GM23338 (cell line): ENCODE measurements around the gene RNF207. TPM values are rescaled to one million over a fixed set of nuclear protein-coding genes. Genes with fewer than 3 reads are reported as not detected.

ENCODE experiments used
- ATAC-seq: fragments of 200-7000 bp; cut with Tn5 transposase; 3 replicates; pipeline ENCODE4 v1.9.1; 2020
- DNase-seq: peaks from one replicate; pipeline ENCODE4 v3.0.0-alpha.2; 2015; ENCODE audit warnings: low spot score
- H2AFZ ChIP-seq: fragments of 200-600 bp; sonication (generic); 2 replicates; pipeline ENCODE4 v1.8.0; 2016; ENCODE audit warnings: antibody characterized with exemption, mild to moderate bottlenecking, moderate library complexity
- H3F3A ChIP-seq: fragments of 200-600 bp; sonication (generic); replicated peaks from 2 replicates; pipeline ENCODE4 v1.8.0; 2017; ENCODE audit warnings: antibody characterized with exemption, mixed run types, low read depth
- H3K27ac ChIP-seq: fragments of 200-600 bp; sonication (generic); 2 replicates; pipeline ENCODE4 v1.6.1; 2016; ENCODE audit warnings: low read depth
- H3K27me3 ChIP-seq: fragments of 200-600 bp; sonication (generic); 2 replicates; pipeline ENCODE4 v1.8.0; 2016; ENCODE audit warnings: mild to moderate bottlenecking, mixed run types, moderate library complexity; ENCODE audit not compliant: insufficient read depth
- H3K36me3 ChIP-seq: fragments of 200-600 bp; sonication (generic); 2 replicates; pipeline ENCODE4 v1.8.0; 2016; ENCODE audit warnings: mild to moderate bottlenecking; ENCODE audit not compliant: insufficient read depth
- H3K4me1 ChIP-seq: fragments of 200-600 bp; sonication (generic); 2 replicates; pipeline ENCODE4 v1.8.0; 2016; ENCODE audit warnings: mild to moderate bottlenecking, moderate library complexity; ENCODE audit not compliant: insufficient read depth
- H3K4me2 ChIP-seq: fragments of 200-600 bp; sonication (generic); 2 replicates; pipeline ENCODE4 v1.7.1; 2017; ENCODE audit warnings: mixed run types
- H3K4me3 ChIP-seq: fragments of 200-600 bp; sonication (generic); 2 replicates; pipeline ENCODE4 v1.6.1; 2016; ENCODE audit warnings: mixed run types
- H3K79me2 ChIP-seq: fragments of 200-600 bp; sonication (generic); replicated peaks from 2 replicates; pipeline ENCODE4 v1.8.0; 2017; ENCODE audit warnings: mild to moderate bottlenecking; ENCODE audit not compliant: insufficient read depth
- H3K9me2 ChIP-seq: fragments of 200-600 bp; sonication (generic); 2 replicates; pipeline ENCODE4 v1.8.0; 2017; ENCODE audit not compliant: insufficient read depth
- H4K20me1 ChIP-seq: fragments of 200-600 bp; sonication (generic); replicated peaks from 2 replicates; pipeline ENCODE4 v1.8.0; 2017; ENCODE audit warnings: mild to moderate bottlenecking; ENCODE audit not compliant: insufficient read depth
- H3K27ac Mint-ChIP-seq: 2 replicates; pipeline ENCODE4 v1.8.0; 2020; ENCODE audit warnings: inconsistent platforms, mild to moderate bottlenecking, moderate library complexity, mixed read lengths
- H3K27me3 Mint-ChIP-seq: 3 replicates; pipeline ENCODE4 v1.8.0; 2022; ENCODE audit warnings: low read depth, mild to moderate bottlenecking, moderate library complexity, mixed read lengths, inconsistent platforms; ENCODE audit not compliant: insufficient read depth, poor library complexity
- H3K36me3 Mint-ChIP-seq: 3 replicates; pipeline ENCODE4 v1.8.0; 2021; ENCODE audit warnings: low read depth, mild to moderate bottlenecking, inconsistent platforms, moderate library complexity, mixed read lengths
- H3K4me1 Mint-ChIP-seq: 3 replicates; pipeline ENCODE4 v1.8.0; 2020; ENCODE audit warnings: mild to moderate bottlenecking, inconsistent platforms, mixed read lengths
- H3K4me3 Mint-ChIP-seq: 3 replicates; pipeline ENCODE4 v1.8.0; 2021; ENCODE audit warnings: moderate library complexity, mild to moderate bottlenecking, inconsistent platforms, mixed read lengths
- H3K9me3 Mint-ChIP-seq: 3 replicates; pipeline ENCODE4 v1.8.0; 2020; ENCODE audit warnings: moderate library complexity, mild to moderate bottlenecking, inconsistent platforms, mixed read lengths
- CREB1 ChIP-seq: fragments of 250-450 bp; sonication (Bioruptor Pico); IDR thresholded peaks from 2 replicates; pipeline ENCODE4 v1.5.0; 2020; ENCODE audit warnings: low read depth, mild to moderate bottlenecking, moderate library complexity
- EZH2 ChIP-seq: fragments of 200-600 bp; sonication (generic); IDR thresholded peaks from one replicate; pipeline ENCODE4 v1.8.0; 2017; ENCODE audit warnings: antibody characterized with exemption, mild to moderate bottlenecking, low read depth; ENCODE audit not compliant: unreplicated experiment
- EZH2phosphoT487 ChIP-seq: fragments of 200-600 bp; sonication (generic); IDR thresholded peaks from one replicate; pipeline ENCODE4 v1.8.1; 2018; ENCODE audit warnings: antibody characterized with exemption; ENCODE audit not compliant: unreplicated experiment
- JUNB ChIP-seq: IDR thresholded peaks from one replicate; pipeline ENCODE4 v1.6.1; 2016; ENCODE audit warnings: antibody characterized with exemption; ENCODE audit not compliant: unreplicated experiment
- NANOG ChIP-seq: IDR thresholded peaks from 2 replicates; pipeline ENCODE4 v1.6.1; 2016; ENCODE audit warnings: antibody characterized with exemption, borderline replicate concordance
- POLR2AphosphoS5 ChIP-seq: IDR thresholded peaks from 2 replicates; pipeline ENCODE4 v1.6.1; 2016; ENCODE audit warnings: antibody characterized with exemption, low read depth
- STAT1 ChIP-seq: IDR thresholded peaks from one replicate; pipeline ENCODE4 v1.6.1; 2016; ENCODE audit warnings: antibody characterized with exemption; ENCODE audit not compliant: unreplicated experiment
- ZNF114 ChIP-seq: fragments of 250-450 bp; sonication (Bioruptor Pico); IDR thresholded peaks from 2 replicates; pipeline ENCODE4 v1.5.0; 2020; ENCODE audit warnings: mild to moderate bottlenecking, moderate library complexity
- ZNF331 ChIP-seq: fragments of 250-450 bp; sonication (Bioruptor Pico); IDR thresholded peaks from 2 replicates; pipeline ENCODE4 v1.5.0; 2020; ENCODE audit warnings: low read depth, mild to moderate bottlenecking, moderate library complexity
- polyA plus RNA-seq: library from polyadenylated mRNA; unstranded; fragments of >200 nt; fragmentation: Nextera tagmentation; extraction: Ambion mirVana; gene quantifications from 2 replicates; pipeline ENCODE4 v1.2.1, GENCODE V29; 2016
- total RNA-seq: library from RNA; depleted of rRNA; stranded (reverse); fragments of >200 nt; shearing (Covaris generic); gene quantifications from 2 replicates; pipeline ENCODE4 v1.2.3, GENCODE V29; 2014
- TF ChIP-seq, protein P1 (sequence below), 2 experiments: fragments of 200-600 bp in 1 of 2; sonication (generic) in 1 of 2; conservative IDR thresholded peaks; 2 replicates each; pipeline versions ENCODE4 v1.5.1 to v1.6.1; 2016 to 2017; ENCODE audit warnings: antibody characterized with exemption in 2 of 2, low read depth in 2 of 2, mild to moderate bottlenecking in 2 of 2, moderate library complexity in 1 of 2
- TF ChIP-seq, protein P2 (sequence below): IDR thresholded peaks from 2 replicates; pipeline ENCODE4 v1.6.1; 2016; ENCODE audit warnings: antibody characterized with exemption
- TF ChIP-seq, protein P3 (sequence below): IDR thresholded peaks from one replicate; pipeline ENCODE4 v1.6.1; 2018; ENCODE audit warnings: antibody characterized with exemption; ENCODE audit not compliant: unreplicated experiment
- TF ChIP-seq, protein P4 (sequence below): fragments of 250-450 bp; sonication (Bioruptor Pico); IDR thresholded peaks from 2 replicates; pipeline ENCODE4 v1.5.0; 2020; ENCODE audit warnings: mild to moderate bottlenecking, moderate library complexity

RNF207 gene
- total and polyA plus RNA-seq, 2 experiments from 2014 or later = 1.7 to 2.9 TPM

DNA sequence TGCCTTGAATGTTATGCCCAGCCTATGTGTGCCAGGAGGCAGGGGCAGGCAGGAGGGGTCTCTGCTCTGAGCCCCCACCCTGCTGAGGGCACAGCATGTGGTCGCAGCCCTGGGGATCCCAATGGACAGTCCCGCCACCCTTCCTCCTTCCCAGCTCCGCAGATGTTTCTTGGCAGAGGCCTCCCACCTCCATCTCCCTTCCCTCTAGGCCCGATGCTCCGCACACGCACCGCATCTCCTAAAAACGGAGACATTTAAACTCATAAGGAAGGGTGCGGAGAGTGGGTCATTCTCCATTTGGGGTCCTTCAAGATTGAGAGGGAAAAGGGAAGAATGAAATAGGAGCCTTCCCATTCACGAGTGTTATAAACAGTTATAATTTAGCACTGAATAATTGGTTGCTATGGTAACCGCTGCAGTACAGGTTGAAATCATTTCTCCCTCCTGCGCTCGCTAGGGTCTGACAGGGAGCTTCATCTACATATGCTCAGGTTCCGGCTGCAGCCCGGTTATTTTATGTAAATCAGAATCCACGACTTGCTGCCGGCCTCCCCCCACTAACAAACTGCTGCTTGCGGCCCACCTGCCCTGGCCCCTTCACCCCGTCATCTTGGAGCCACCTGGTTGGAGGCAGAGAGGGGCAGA, 41.8 kb upstream of the RNF207 start:
- no peaks in the 10 kb centered on the region for H3K36me3 ChIP-seq

More for the DNA sequence above, 41.8 kb upstream of the RNF207 start:
- peaks cover 6% of the 10 kb centered on the region; the same call in 1 of the 2 replicates for H3F3A ChIP-seq
- no peak for DNase-seq
- no peaks in the 10 kb centered on the region for H4K20me1 ChIP-seq
- H3K27ac ChIP-seq = no peak overlapping the region
- no peak overlapping the region for H2AFZ ChIP-seq
- Mint-ChIP-seq H3K4me1 (peaks cover 19% of the 10 kb centered on the region), H3K9me3 (no peaks in the 10 kb centered on the region), H3K4me3 (no peak overlapping the region), H3K27ac (no peak overlapping the region), H3K27me3 (peaks cover 17% of the 10 kb centered on the region), H3K36me3 (no peaks in the 10 kb centered on the region)
- peaks cover 3% of the 10 kb centered on the region; the same call in 1 of the 2 replicates for H3K4me1 ChIP-seq
- no peaks in the 10 kb centered on the region for H3K79me2 ChIP-seq
- TF ChIP-seq STAT1 (no peak), CREB1 (CRISPR knock-in tag) (no peak), ZNF114 (no peak), EZH2 (no peak), NANOG (no peak), ZNF331 (no peak), EZH2phosphoT487 (no peak), POLR2AphosphoS5 (no peak), JUNB (no peak)
- TF ChIP-seq, protein P1, sequence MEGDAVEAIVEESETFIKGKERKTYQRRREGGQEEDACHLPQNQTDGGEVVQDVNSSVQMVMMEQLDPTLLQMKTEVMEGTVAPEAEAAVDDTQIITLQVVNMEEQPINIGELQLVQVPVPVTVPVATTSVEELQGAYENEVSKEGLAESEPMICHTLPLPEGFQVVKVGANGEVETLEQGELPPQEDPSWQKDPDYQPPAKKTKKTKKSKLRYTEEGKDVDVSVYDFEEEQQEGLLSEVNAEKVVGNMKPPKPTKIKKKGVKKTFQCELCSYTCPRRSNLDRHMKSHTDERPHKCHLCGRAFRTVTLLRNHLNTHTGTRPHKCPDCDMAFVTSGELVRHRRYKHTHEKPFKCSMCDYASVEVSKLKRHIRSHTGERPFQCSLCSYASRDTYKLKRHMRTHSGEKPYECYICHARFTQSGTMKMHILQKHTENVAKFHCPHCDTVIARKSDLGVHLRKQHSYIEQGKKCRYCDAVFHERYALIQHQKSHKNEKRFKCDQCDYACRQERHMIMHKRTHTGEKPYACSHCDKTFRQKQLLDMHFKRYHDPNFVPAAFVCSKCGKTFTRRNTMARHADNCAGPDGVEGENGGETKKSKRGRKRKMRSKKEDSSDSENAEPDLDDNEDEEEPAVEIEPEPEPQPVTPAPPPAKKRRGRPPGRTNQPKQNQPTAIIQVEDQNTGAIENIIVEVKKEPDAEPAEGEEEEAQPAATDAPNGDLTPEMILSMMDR (conservative IDR thresholded peaks at IDR 0.05; ENCODE audit: low read depth in 2 of 2) = no peak
- TF ChIP-seq, protein P2, sequence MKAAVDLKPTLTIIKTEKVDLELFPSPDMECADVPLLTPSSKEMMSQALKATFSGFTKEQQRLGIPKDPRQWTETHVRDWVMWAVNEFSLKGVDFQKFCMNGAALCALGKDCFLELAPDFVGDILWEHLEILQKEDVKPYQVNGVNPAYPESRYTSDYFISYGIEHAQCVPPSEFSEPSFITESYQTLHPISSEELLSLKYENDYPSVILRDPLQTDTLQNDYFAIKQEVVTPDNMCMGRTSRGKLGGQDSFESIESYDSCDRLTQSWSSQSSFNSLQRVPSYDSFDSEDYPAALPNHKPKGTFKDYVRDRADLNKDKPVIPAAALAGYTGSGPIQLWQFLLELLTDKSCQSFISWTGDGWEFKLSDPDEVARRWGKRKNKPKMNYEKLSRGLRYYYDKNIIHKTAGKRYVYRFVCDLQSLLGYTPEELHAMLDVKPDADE = no peak
- TF ChIP-seq, protein P3, sequence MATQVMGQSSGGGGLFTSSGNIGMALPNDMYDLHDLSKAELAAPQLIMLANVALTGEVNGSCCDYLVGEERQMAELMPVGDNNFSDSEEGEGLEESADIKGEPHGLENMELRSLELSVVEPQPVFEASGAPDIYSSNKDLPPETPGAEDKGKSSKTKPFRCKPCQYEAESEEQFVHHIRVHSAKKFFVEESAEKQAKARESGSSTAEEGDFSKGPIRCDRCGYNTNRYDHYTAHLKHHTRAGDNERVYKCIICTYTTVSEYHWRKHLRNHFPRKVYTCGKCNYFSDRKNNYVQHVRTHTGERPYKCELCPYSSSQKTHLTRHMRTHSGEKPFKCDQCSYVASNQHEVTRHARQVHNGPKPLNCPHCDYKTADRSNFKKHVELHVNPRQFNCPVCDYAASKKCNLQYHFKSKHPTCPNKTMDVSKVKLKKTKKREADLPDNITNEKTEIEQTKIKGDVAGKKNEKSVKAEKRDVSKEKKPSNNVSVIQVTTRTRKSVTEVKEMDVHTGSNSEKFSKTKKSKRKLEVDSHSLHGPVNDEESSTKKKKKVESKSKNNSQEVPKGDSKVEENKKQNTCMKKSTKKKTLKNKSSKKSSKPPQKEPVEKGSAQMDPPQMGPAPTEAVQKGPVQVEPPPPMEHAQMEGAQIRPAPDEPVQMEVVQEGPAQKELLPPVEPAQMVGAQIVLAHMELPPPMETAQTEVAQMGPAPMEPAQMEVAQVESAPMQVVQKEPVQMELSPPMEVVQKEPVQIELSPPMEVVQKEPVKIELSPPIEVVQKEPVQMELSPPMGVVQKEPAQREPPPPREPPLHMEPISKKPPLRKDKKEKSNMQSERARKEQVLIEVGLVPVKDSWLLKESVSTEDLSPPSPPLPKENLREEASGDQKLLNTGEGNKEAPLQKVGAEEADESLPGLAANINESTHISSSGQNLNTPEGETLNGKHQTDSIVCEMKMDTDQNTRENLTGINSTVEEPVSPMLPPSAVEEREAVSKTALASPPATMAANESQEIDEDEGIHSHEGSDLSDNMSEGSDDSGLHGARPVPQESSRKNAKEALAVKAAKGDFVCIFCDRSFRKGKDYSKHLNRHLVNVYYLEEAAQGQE = no peak
- TF ChIP-seq, protein P4, sequence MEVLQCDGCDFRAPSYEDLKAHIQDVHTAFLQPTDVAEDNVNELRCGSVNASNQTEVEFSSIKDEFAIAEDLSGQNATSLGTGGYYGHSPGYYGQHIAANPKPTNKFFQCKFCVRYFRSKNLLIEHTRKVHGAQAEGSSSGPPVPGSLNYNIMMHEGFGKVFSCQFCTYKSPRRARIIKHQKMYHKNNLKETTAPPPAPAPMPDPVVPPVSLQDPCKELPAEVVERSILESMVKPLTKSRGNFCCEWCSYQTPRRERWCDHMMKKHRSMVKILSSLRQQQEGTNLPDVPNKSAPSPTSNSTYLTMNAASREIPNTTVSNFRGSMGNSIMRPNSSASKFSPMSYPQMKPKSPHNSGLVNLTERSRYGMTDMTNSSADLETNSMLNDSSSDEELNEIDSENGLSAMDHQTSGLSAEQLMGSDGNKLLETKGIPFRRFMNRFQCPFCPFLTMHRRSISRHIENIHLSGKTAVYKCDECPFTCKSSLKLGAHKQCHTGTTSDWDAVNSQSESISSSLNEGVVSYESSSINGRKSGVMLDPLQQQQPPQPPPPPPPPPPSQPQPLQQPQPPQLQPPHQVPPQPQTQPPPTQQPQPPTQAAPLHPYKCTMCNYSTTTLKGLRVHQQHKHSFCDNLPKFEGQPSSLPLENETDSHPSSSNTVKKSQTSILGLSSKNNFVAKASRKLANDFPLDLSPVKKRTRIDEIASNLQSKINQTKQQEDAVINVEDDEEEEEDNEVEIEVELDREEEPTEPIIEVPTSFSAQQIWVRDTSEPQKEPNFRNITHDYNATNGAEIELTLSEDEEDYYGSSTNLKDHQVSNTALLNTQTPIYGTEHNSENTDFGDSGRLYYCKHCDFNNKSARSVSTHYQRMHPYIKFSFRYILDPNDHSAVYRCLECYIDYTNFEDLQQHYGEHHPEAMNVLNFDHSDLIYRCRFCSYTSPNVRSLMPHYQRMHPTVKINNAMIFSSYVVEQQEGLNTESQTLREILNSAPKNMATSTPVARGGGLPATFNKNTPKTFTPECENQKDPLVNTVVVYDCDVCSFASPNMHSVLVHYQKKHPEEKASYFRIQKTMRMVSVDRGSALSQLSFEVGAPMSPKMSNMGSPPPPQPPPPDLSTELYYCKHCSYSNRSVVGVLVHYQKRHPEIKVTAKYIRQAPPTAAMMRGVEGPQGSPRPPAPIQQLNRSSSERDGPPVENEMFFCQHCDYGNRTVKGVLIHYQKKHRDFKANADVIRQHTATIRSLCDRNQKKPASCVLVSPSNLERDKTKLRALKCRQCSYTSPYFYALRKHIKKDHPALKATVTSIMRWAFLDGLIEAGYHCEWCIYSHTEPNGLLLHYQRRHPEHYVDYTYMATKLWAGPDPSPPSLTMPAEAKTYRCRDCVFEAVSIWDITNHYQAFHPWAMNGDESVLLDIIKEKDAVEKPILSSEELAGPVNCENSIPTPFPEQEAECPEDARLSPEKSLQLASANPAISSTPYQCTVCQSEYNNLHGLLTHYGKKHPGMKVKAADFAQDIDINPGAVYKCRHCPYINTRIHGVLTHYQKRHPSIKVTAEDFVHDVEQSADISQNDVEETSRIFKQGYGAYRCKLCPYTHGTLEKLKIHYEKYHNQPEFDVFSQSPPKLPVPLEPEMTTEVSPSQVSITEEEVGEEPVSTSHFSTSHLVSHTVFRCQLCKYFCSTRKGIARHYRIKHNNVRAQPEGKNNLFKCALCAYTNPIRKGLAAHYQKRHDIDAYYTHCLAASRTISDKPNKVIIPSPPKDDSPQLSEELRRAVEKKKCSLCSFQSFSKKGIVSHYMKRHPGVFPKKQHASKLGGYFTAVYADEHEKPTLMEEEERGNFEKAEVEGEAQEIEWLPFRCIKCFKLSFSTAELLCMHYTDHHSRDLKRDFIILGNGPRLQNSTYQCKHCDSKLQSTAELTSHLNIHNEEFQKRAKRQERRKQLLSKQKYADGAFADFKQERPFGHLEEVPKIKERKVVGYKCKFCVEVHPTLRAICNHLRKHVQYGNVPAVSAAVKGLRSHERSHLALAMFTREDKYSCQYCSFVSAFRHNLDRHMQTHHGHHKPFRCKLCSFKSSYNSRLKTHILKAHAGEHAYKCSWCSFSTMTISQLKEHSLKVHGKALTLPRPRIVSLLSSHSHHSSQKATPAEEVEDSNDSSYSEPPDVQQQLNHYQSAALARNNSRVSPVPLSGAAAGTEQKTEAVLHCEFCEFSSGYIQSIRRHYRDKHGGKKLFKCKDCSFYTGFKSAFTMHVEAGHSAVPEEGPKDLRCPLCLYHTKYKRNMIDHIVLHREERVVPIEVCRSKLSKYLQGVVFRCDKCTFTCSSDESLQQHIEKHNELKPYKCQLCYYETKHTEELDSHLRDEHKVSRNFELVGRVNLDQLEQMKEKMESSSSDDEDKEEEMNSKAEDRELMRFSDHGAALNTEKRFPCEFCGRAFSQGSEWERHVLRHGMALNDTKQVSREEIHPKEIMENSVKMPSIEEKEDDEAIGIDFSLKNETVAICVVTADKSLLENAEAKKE (CRISPR knock-in tag) = no peak
- H3K4me2 ChIP-seq = no peak overlapping the region
- H3K4me3 ChIP-seq = no peak overlapping the region
- no peak for ATAC-seq
- no peaks in the 10 kb centered on the region for H3K27me3 ChIP-seq
- no peaks in the 10 kb centered on the region for H3K9me2 ChIP-seq
